Measurements from ENCODE around the gene THAP6.

Gene THAP6, protein sequence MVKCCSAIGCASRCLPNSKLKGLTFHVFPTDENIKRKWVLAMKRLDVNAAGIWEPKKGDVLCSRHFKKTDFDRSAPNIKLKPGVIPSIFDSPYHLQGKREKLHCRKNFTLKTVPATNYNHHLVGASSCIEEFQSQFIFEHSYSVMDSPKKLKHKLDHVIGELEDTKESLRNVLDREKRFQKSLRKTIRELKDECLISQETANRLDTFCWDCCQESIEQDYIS

DNA sequence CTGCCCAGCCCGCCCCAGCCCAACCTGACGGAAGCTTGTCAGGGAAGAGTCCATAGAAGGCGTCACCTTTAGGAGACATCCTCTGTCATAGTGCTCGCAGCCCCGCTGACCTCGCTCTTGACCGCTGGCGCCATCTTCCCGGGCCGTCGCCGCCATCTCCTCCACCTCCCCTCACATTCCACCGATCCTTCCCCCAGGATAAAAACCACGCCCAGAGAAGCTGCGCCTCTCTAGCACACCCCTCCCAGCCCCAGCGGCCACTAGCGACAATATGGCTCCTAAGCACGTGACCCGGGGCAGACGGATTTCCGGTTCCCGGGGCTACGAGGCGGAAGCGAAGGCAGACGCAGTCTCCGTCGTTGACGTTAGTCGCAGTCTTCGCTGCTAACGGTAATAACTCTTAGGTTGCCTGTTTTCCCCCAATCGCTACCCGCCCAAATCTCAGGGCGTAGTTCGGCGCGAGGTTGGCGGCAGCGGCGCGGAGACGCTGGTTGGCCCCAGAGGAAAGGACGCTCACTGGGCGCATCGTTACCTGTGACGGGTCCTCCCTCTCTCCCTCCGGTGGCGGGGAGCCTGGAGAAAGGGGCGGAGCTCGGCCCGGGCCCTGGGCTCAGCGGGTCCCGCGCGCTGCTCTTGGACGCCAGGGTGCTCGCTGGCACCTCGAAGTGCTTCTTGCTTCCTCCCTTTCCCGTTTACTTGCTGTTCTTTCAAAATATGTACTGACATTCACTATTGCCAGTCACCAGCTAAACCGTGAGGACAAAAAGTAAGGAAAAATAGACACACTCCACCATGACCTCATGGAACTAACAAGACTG lies at the start of gene THAP6, which contains the start of gene RCHY1:
TSS of gene THAP6 (plus strand) at position 343 of the 818 bp plus-strand sequence. CDS start 980 bp downstream, outside the sequence.
TSS of gene RCHY1 (minus strand) at position 273 of the 818 bp plus-strand sequence. CDS start at position 156, 117 bp downstream.
- H3K27ac ChIP-seq (ENCODE audit: poor library complexity, severe bottlenecking): peak within 1 kb of the TSS; percentile 74
- ATAC-seq (ENCODE audit: low read depth) (peak; percentile 91), DNase-seq (ENCODE audit: low spot score) (peak; percentile 98)
- H3K4me1 ChIP-seq (ENCODE audit: insufficient read depth, poor library complexity, severe bottlenecking): peaks cover 31% of the 10 kb centered on the region
- TF ChIP-seq, protein P1, sequence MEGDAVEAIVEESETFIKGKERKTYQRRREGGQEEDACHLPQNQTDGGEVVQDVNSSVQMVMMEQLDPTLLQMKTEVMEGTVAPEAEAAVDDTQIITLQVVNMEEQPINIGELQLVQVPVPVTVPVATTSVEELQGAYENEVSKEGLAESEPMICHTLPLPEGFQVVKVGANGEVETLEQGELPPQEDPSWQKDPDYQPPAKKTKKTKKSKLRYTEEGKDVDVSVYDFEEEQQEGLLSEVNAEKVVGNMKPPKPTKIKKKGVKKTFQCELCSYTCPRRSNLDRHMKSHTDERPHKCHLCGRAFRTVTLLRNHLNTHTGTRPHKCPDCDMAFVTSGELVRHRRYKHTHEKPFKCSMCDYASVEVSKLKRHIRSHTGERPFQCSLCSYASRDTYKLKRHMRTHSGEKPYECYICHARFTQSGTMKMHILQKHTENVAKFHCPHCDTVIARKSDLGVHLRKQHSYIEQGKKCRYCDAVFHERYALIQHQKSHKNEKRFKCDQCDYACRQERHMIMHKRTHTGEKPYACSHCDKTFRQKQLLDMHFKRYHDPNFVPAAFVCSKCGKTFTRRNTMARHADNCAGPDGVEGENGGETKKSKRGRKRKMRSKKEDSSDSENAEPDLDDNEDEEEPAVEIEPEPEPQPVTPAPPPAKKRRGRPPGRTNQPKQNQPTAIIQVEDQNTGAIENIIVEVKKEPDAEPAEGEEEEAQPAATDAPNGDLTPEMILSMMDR (IDR thresholded peaks at IDR 0.05; ENCODE audit: poor library complexity, severe bottlenecking): peak; percentile 6
- no peaks in the 10 kb centered on the region for H3K27me3 ChIP-seq (ENCODE audit: insufficient read depth, poor library complexity, severe bottlenecking)
- peaks cover 48% of the 10 kb centered on the region for H3K36me3 ChIP-seq (ENCODE audit: low read depth)
- no peaks in the 10 kb centered on the region for H3K9me3 ChIP-seq (ENCODE audit: severe bottlenecking)
- H3K4me3 ChIP-seq (ENCODE audit: severe bottlenecking): peak within 1 kb of the TSS; percentile 54

DNA sequence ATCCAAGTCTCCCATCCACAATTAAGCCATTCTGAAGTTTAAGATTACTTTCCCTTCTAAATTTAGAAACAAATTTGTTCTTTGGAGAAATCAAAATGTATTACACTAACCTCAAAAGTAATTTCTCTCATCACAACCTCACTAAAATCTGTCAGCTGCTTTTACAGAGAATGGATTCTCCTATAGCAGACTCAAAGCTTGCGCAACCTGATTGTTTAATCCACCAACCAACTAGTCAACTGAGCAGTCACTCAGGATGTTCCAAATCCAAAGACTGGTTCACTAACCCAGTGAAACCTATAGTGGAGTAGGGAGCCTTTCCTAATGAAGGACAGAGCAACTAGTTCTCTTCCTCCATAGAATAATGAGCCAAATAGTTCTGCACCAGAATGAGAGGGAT lies 44.4 kb upstream of the THAP6 start:
- no peaks in the 10 kb centered on the region for H3K9me3 ChIP-seq (ENCODE audit: severe bottlenecking)
- ATAC-seq (ENCODE audit: low read depth) (no peak), DNase-seq (ENCODE audit: low spot score) (no peak)
- TF ChIP-seq, protein P1 (IDR thresholded peaks at IDR 0.05; ENCODE audit: poor library complexity, severe bottlenecking): no peak
- no peaks in the 10 kb centered on the region for H3K4me1 ChIP-seq (ENCODE audit: insufficient read depth, poor library complexity, severe bottlenecking)
- H3K4me3 ChIP-seq (ENCODE audit: severe bottlenecking): no peak overlapping the region
- H3K27ac ChIP-seq (ENCODE audit: poor library complexity, severe bottlenecking): no peak overlapping the region
- H3K36me3 ChIP-seq (ENCODE audit: low read depth): no peaks in the 10 kb centered on the region
- no peaks in the 10 kb centered on the region for H3K27me3 ChIP-seq (ENCODE audit: insufficient read depth, poor library complexity, severe bottlenecking)

DNA sequence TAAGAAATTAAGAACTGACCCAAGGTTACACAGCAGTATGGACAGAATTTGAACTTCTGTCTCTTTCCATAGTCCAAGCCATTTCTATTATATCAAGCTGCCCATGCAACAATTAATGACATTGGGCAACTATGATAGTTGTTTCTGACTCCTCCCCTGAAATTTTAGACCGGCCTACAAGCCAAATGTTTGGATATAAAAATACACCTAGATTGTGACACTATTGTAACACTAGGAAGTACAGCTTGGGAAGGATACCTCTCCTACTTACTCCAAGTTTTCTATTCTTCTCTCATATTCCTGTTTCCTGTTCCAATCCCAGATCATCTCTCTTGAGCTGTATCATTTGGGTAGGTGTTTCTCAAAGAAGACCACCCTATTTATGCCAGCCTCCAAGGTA lies 43.5 kb upstream of the THAP6 start:
- ATAC-seq (ENCODE audit: low read depth) (no peak), DNase-seq (ENCODE audit: low spot score) (no peak)
- Histone ChIP-seq H3K4me1 (ENCODE audit: insufficient read depth, poor library complexity, severe bottlenecking) (no peaks in the 10 kb centered on the region), H3K9me3 (ENCODE audit: severe bottlenecking) (no peaks in the 10 kb centered on the region), H3K4me3 (ENCODE audit: severe bottlenecking) (no peak overlapping the region), H3K27ac (ENCODE audit: poor library complexity, severe bottlenecking) (no peak overlapping the region), H3K27me3 (ENCODE audit: insufficient read depth, poor library complexity, severe bottlenecking) (no peaks in the 10 kb centered on the region), H3K36me3 (ENCODE audit: low read depth) (no peaks in the 10 kb centered on the region)
- TF ChIP-seq, protein P1 (IDR thresholded peaks at IDR 0.05; ENCODE audit: poor library complexity, severe bottlenecking): no peak

DNA sequence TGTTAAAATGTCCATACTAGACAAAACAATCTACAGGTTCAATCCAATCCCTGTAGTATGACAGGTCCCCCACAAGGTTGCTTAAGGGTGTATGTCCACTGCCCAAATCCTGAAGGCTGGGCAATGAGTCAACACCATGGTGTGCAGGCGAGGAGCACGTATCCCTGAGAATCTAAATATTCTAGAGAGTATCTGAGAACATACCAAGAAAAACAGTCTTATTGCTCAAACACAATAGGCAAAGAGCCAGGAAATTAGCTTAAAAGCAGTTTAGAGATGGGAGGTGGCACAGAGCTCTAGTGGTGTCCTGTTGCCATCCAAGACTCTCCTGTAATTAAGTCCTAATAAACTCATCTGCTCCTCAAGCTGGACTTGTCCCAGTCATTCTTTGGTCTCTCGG lies 37.1 kb upstream of the THAP6 start:
- Histone ChIP-seq H3K4me3 (ENCODE audit: severe bottlenecking) (no peak overlapping the region), H3K36me3 (ENCODE audit: low read depth) (peaks cover 29% of the 10 kb centered on the region), H3K27ac (ENCODE audit: poor library complexity, severe bottlenecking) (no peak overlapping the region), H3K9me3 (ENCODE audit: severe bottlenecking) (no peaks in the 10 kb centered on the region), H3K27me3 (ENCODE audit: insufficient read depth, poor library complexity, severe bottlenecking) (no peaks in the 10 kb centered on the region), H3K4me1 (ENCODE audit: insufficient read depth, poor library complexity, severe bottlenecking) (no peaks in the 10 kb centered on the region)
- no peak for ATAC-seq (ENCODE audit: low read depth)
- TF ChIP-seq, protein P1 (IDR thresholded peaks at IDR 0.05; ENCODE audit: poor library complexity, severe bottlenecking): no peak
- no peak for DNase-seq (ENCODE audit: low spot score)
